Vagina (tissue), 2 donors: ENCODE data around the gene CHD9. TPM values are rescaled to one million over a fixed set of nuclear protein-coding genes. Genes with fewer than 3 reads are reported as not detected.

Source experiments
- DNase-seq, 2 donors: peaks; one replicate each; pipeline ENCODE4 v3.0.0-alpha.2; 2017; ENCODE audit errors: extremely low spot score in 2 of 2
- H3K27ac ChIP-seq: fragments of 200-600 bp; sonication (generic); one replicate; pipeline ENCODE4 v1.5.1; 2019
- H3K27me3 ChIP-seq: fragments of 200-600 bp; sonication (generic); one replicate; pipeline ENCODE4 v1.5.1; 2019
- H3K36me3 ChIP-seq, 2 donors: fragments of 200-600 bp; sonication (generic); one replicate each; pipeline ENCODE4 v1.5.1; 2017 to 2019
- H3K4me1 ChIP-seq: fragments of 200-600 bp; sonication (generic); one replicate; pipeline ENCODE4 v1.5.1; 2019
- H3K4me3 ChIP-seq, 2 donors: fragments of 200-600 bp; sonication (generic); 1 replicate in 1 of 2; 2 replicates in 1 of 2; pipeline ENCODE4 v1.5.1; 2016 to 2019
- H3K9me3 ChIP-seq: fragments of 200-600 bp; sonication (generic); one replicate; pipeline ENCODE4 v1.5.1; 2019
- CTCF ChIP-seq, 3 experiments: fragments of 450-650 bp in 2 of 3; fragments of 200-600 bp in 1 of 3; sonication (generic) in 1 of 3; IDR thresholded peaks; one replicate each; pipeline ENCODE4 v1.5.1; 2017 to 2019; ENCODE audit warnings: antibody characterized with exemption in 3 of 3, mild to moderate bottlenecking in 2 of 3, moderate library complexity in 2 of 3
- POLR2A ChIP-seq, 2 donors: fragments of 450-650 bp; IDR thresholded peaks; one replicate each; pipeline ENCODE4 v1.6.1; 2017; ENCODE audit warnings: antibody characterized with exemption in 2 of 2, mild to moderate bottlenecking in 2 of 2, moderate library complexity in 2 of 2
- POLR2AphosphoS5 ChIP-seq, 2 donors: sonication (generic); formaldehyde crosslinking; IDR thresholded peaks; one replicate each; pipeline ENCODE4 v1.9.0; 2017; ENCODE audit warnings: antibody characterized with exemption in 2 of 2, mild to moderate bottlenecking in 2 of 2, low read depth in 1 of 2; ENCODE audit not compliant: insufficient read depth in 1 of 2
- intact Hi-C: fragments of 100-400 bp; cut with DNase I; formaldehyde crosslinking; loops from one replicate; pipeline ENCODE4 v1.15.1; 2023
- total RNA-seq: library from RNA; depleted of rRNA; stranded (reverse); fragments of >200 nt; gene quantifications from one replicate; pipeline ENCODE4 v1.2.3, GENCODE V29; 2016

The CHD9 gene
- total RNA-seq, 1 donor from 2014 or later, result 77.6 TPM

GRCh38 chr16:53152329-53152728, 97.5 kb downstream of the CHD9 start:
- Histone ChIP-seq H3K9me3 (no peaks in the 10 kb centered on the region), H3K4me1 (peaks cover 31% of the 10 kb centered on the region), H3K27ac (no peak overlapping the region), H3K27me3 (no peaks in the 10 kb centered on the region), H3K4me3 (no peak overlapping the region), H3K36me3 (peaks cover 0 to 16% of the 10 kb centered on the region in 2 donors)
- TF ChIP-seq CTCF (IDR thresholded peaks at IDR 0.05) (no peak), POLR2AphosphoS5 (IDR thresholded peaks at IDR 0.05; ENCODE audit: insufficient read depth in 1 of 2, low read depth in 1 of 2) (no peak), POLR2A (IDR thresholded peaks at IDR 0.05) (no peak)
- DNase-seq, result no peak
- intact Hi-C loops, result no loop called here

DNA sequence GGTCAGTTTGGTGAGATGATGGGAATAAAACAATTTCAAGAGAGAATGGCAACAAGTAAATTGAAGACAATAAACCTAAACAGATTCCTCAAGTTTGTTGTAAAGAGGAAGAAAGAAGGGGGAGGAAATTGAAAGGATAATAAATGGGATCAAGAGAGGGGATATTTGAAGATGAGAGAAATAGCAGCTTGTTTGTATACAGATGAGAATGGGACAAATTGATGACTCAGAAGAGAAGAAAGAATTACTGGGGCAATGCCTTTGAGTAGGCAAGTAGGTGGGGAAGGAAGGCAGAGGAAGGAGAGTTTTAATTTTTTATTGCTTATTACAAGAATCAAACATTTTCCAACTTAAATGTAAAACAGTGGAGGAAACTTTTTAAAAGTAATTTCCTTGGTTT, 98.3 kb downstream of the CHD9 start:
- Histone ChIP-seq H3K9me3 (no peaks in the 10 kb centered on the region), H3K27ac (no peak overlapping the region), H3K36me3 (peaks cover 0 to 24% of the 10 kb centered on the region in 2 donors), H3K4me3 (no peak overlapping the region), H3K27me3 (no peaks in the 10 kb centered on the region), H3K4me1 (peaks cover 23% of the 10 kb centered on the region)
- intact Hi-C loops, result no loop called here
- no peak for DNase-seq
- no peak for TF ChIP-seq CTCF (IDR thresholded peaks at IDR 0.05)
- no peak for TF ChIP-seq POLR2AphosphoS5 (IDR thresholded peaks at IDR 0.05; ENCODE audit: insufficient read depth in 1 of 2, low read depth in 1 of 2)
- TF ChIP-seq POLR2A (IDR thresholded peaks at IDR 0.05), result no peak

DNA sequence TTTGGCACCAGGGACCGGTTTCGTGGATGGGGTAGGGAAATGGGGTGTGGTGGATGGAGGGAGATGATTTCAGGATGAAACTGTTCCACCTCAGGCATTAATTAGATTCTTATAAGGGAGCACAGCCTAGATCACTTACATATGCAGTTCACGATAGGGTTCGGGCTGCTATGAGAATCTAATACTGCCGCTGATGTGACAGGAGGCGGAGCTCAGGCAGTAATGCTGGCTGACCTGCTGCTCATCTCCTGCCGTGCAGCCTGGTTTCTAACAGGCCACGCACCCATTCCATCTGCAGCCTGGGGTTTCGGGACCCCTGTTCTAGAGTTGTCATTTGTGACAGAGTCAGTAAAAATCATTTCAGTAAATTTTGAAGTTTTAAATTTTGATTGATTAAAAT, 99.7 kb downstream of the CHD9 start:
- intact Hi-C loops, result no loop called here

GRCh38 chr16:53156516-53156915, 101.7 kb downstream of the CHD9 start:
- DNase-seq, result no peak
- H3K27ac ChIP-seq, result no peak overlapping the region
- no peak overlapping the region for H3K4me3 ChIP-seq
- TF ChIP-seq POLR2AphosphoS5 (IDR thresholded peaks at IDR 0.05; ENCODE audit: insufficient read depth in 1 of 2, low read depth in 1 of 2), result no peak
- no peak for TF ChIP-seq CTCF (IDR thresholded peaks at IDR 0.05)
- TF ChIP-seq POLR2A (IDR thresholded peaks at IDR 0.05), result no peak
- H3K9me3 ChIP-seq, result no peaks in the 10 kb centered on the region
- intact Hi-C loops, result no loop called here
- peaks cover 0 to 33% of the 10 kb centered on the region in 2 donors for H3K36me3 ChIP-seq
- peaks cover 27% of the 10 kb centered on the region for H3K4me1 ChIP-seq
- H3K27me3 ChIP-seq, result no peaks in the 10 kb centered on the region

More for the DNA sequence above, 99.7 kb downstream of the CHD9 start:
- no peak for DNase-seq
- Histone ChIP-seq H3K4me1 (peaks cover 19% of the 10 kb centered on the region), H3K4me3 (no peak overlapping the region), H3K9me3 (no peaks in the 10 kb centered on the region), H3K27ac (no peak overlapping the region), H3K36me3 (peaks cover 0 to 33% of the 10 kb centered on the region in 2 donors), H3K27me3 (no peaks in the 10 kb centered on the region)
- no peak for TF ChIP-seq POLR2A (IDR thresholded peaks at IDR 0.05)
- no peak for TF ChIP-seq POLR2AphosphoS5 (IDR thresholded peaks at IDR 0.05; ENCODE audit: insufficient read depth in 1 of 2, low read depth in 1 of 2)

GRCh38 chr16:53159781-53160436, 105.1 kb downstream of the CHD9 start:
- H3K27me3 ChIP-seq, result no peaks in the 10 kb centered on the region
- no peak overlapping the region for H3K4me3 ChIP-seq
- H3K36me3 ChIP-seq, result peaks cover 0 to 33% of the 10 kb centered on the region in 2 donors
- peaks cover 8% of the 10 kb centered on the region for H3K4me1 ChIP-seq
- TF ChIP-seq CTCF (IDR thresholded peaks at IDR 0.05), result peak in 2 of 3 experiments; percentile 37 to 56
- TF ChIP-seq POLR2A (IDR thresholded peaks at IDR 0.05), result no peak
- no peak for TF ChIP-seq POLR2AphosphoS5 (IDR thresholded peaks at IDR 0.05; ENCODE audit: insufficient read depth in 1 of 2, low read depth in 1 of 2)
- intact Hi-C loops, result loop anchor here (10.0 kb wide), 1 partner anchor 105 kb away; the partner anchor contains the start of genes CHD9 and CHD9NB
- no peak for DNase-seq
- no peak overlapping the region for H3K27ac ChIP-seq
- no peaks in the 10 kb centered on the region for H3K9me3 ChIP-seq
